HG02973 (cell line): ENCODE results near the gene WNT9A.
"Not testable (repeated sequence)": the region's sequence is repeated elsewhere in the genome, so short reads cannot be mapped to it uniquely, and the experiment has no call there.

ENCODE experiments used
- ATAC-seq: cut with Tn5 transposase; IDR thresholded peaks from one replicate; pipeline ENCODE4 v1.9.1; 2021; ENCODE audit warnings: moderate library complexity; ENCODE audit not compliant: unreplicated experiment

The WNT9A gene

DNA sequence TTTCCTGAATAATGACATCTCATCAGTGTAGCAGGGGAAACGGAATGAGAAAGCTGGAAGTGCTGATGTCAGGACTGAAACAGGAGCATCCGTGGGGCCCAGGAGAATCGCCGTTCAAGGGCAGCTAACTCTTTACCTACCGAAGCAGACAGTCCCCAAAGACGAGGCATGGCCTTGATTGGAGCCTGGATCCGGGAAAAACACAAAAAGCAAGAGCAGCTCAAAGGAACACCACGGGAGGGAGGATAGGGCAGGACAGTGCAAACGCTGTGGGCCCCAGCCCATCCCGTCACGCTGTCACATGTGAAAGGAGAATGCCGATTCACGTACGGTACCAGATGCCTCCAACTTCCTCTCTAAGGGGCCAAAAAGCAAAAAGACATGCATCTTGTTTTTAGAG, 34.9 kb downstream of the WNT9A start:
- no peak for ATAC-seq

DNA sequence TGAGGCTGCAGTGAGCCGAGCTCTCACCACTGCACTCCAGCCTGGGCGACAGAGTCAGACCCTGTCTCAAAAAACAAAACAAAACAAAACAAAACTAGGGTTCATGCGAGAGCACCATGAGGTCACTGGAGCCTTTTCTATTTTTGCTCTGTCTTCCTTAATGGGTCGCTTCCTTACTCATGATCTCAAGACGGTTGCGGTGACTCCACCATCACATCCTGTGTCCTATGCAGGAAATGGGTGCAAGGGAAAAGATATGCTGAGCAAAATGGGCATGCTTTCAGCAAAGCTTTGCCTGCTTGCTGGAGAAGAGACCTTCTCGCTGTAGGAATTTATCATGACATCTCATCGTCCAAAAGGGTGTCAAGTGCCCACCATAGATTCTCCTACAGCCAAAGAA, 36.4 kb downstream of the WNT9A start:
- no peak for ATAC-seq

DNA sequence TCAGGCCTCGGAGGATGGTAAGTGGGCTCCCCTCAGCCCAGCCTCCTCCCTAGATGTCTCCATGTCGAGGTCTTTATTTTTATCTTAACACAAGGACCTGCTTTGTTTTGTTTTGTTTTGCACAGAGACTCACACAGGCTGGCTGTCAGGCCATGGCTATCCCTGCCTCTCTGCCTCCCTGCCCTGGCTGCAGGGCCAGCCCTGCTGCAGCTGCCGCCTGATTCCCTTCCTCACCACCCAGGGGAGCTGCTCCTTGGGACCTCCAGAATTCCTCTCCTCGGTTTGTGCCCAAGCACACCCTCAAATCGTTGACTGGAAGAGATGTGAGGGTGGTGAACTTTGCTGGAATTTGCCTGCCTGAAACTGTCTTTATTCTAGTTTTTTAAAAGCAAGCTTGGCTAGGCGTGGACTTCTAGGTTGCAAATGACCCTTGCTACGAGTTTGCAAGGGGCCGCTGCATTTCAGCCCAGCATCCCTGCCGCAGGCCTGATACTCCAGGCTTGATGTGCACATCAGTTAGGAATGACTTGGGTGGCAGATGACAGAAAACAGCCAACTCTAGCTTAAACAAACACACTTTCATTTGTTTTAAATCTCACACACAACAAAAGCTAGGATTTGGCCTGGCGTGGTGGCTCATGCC, 37.1 kb downstream of the WNT9A start:
- ATAC-seq, result no peak

DNA sequence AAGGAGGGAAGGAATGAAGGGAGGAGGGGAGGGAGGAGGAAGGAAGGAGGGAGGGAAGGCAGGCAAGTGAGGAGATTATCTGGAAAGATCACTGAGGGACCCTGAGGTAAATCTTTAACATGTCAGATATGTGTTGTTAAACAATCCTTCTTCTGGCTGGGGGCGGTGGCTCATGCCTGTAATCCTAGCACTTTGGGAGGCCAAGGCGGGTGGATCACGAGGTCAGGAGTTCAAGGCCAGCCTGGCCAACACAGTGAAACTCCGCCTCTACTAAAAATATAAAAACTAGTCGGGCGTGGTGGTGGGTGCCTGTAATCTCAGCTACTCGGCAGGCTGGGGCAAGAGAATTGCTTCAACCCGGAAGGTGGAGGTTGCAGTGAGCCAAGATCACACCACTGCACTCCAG, 37.8 kb downstream of the WNT9A start:
- not testable (repeated sequence) for ATAC-seq

DNA sequence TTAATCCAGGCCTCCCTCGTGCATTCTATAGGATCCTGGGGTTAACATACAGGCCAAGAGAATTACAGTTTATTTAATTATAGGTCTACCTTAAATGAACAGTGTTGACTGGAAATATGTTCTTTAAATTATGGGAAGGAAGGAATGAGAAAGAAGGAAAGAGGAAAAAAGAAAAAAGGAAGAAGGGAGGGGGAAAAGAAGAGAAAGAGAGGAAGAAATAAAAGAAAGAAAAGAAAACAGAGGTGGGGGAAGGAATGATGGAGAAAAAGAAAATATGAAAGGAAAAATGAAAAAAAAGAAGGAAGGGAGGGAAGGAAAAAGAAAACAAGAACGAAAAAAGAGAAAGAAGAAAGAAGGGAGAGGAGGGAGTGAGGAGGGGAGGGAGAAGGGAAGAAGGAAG, 38.5 kb downstream of the WNT9A start:
- ATAC-seq, result no peak

DNA sequence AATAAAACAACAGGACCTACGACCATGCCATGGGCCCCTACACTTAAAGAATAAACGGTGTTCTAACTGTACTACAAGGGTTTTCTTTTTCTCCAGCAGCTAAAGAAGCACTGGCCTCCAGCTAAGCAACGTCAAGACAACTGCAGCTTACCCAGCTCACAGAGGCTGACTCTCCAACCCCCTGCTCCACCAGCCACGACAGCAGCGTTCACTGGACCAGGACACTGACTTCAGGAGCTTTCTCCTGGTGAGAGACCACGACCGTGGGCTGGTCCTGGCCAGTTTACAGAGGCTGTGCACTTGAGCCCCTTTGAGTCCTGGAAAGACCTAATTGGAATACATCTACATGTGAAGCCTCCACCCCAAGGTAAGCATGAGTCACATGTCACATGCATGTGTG, 39.4 kb downstream of the WNT9A start:
- no peak for ATAC-seq

DNA sequence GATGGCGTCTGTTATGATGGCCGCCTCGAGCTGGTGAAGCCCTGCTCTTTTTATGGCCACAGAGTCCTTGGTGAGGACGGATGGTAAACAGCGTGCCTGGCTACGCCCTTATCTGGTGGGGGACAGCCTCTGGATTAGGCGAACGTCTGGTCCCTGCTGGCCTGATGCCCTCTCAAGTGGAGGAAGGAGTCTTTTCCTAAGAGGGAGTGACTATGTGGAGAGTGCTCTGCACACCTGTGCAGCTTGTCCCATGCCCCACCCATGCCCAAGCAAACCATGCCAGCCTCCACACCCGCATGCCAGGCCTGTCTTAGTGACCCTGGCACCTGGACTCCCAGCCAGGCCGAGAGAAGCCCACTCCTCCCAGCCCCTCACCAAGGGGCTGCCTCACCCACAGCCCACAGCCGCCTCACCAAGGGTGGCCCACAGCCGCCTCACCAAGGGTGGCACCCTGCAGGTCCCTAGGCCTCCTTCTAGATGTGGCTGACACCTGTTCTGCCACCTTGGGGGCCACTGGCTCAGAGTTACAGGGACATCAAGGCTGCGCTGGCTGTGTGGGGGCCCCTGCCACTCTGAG, 40.2 kb downstream of the WNT9A start:
- ATAC-seq, result no peak

DNA sequence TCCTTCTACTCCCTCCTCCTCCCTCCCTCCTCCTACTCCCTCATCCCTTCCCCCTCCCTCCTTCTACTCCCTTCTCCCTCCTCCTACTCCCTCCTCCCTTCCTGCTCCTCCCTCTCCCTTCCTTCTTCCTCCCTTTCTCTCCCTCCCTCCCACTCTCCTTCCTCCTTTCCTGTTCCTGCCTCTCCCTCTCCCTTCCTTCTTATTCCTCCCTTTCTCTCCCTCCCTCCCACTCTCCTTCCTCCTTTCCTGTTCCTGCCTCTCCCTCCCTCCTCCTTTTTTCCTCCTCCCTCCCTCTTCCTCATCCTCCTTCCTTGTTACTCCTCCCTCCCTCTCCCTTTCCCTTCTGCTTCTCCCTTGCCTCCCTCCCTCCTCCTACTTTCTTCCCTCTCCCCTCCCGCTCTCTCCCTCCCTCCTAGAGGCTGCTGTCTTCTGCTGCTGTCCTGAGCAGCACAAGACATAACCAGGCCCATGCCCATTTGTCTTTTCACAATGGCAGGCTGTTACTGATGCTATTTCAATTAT, 41.1 kb downstream of the WNT9A start:
- no peak for ATAC-seq

DNA sequence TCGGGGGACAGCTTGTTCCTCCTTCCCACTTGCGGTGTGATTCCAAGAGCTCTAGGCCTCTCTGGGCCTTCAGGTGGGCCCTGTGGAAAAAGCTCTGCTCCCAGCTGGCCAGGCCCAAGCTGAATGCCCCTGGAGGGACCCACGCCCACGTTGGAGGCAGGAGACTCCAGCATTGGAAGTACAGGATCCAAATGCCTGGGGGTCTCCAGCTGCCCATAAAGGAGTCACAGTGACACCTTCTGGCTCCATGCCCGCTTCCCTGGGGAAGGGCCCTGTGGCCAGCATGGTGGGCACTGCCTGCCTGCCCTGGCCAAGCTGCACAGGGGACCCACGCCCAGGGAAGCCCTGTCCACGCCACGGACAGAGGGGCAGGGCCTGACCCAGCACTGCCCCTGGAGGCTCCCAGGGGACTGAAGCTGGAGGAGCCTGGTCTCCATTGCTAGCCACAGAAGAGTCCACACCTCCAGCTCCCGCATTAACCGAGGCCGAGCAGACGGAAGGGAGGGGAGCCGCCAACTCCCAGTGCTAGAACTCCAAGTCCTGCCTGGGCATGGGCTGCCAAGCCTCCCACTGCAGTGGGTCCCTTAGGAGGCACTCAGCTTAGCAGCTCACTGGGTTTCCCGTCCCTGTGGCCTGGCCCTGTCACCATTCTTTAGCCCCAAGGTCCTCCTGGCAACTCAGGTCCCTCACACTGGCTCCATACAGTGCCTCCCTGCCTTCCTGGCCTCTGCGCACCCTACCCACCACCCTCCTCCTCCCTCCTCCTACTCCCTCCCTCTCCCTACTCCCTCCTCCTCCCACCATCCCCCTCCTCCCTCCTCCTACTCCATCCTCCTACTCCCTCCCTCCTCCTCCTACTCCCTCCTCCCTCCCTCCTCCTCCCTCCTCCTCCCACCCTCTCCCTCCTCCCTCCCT, 41.9 kb downstream of the WNT9A start:
- no peak for ATAC-seq

DNA sequence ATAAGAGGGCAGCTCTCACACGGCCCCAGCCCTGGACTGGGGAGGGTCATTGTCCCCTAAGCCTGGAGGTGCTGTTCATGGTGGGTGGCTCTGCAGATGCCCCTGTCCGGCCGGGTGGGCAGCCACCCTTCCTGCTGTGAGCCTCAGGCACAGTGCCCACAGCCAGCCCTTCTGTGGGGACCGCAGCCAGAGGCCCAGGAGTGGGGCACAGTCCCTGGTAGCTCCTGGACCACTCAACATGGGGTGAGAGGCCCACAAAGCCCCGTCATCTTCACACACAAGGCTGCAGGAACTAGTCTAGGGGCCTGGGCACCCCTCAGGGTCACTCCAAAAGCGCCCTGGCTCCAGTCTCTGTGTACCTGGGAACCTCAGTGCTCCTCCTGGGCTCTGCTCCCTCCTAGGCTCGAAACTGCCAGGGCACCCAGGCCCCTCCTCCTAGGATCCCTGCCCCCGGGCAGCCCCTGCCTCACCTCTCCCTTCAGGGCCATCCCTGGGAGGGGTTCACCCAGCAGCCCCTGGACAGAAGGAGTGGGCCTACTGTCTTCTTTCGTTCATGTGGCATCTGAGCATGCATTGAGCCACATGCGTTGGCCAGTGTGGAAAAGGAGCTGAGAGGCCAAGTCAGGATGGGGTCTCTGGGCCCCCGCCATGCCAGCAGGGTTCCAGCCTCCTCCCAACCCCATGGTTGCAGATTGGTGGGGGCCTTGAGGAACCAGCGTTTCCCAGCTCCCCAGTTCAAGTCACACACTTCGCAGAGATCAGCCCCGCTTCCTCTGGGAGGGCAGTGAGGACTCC, 43.0 kb downstream of the WNT9A start:
- ATAC-seq, result no peak

DNA sequence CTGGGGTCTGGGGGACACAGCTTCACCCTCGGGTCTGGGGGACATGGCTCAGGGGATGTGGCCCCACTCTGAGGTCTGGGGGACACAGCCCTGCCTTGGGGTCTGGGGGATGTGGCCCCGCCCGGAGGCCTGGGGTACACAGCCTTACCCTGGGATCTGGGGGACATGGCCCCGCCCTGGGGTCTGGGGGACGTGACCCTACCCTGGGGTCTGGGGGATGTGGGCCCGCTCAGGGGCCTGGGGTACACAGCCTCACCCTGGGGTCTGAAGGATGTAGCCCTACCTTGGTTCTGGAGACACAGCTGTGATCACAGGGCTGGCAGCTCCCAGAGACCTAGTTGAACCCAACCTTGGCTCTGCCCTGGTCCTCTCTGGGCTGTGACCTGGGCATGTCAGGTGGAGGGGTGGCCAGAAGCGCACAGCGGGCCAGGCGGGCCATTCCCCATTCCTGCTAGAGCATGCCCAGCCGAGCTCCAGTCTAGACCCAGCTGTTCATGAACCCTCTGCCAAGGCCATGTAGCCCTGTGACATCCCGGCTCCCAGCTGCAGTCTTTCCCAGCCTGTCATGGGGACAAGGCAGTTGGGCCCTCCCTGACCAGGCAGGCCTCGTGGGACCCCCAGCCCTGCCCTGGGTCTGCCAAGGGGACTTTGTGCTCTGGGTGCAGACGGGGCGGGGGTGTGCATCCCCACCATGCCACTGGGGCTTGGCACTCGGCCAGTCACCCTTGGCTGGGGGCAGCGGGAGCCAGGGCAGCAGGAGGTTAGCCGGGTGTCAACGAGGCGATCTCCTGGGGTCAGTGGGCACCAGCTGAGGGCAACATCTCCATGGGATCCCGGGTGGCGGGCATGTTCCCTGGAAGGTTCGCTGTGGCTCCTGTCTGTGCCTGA, 43.9 kb downstream of the WNT9A start:
- no peak for ATAC-seq

DNA sequence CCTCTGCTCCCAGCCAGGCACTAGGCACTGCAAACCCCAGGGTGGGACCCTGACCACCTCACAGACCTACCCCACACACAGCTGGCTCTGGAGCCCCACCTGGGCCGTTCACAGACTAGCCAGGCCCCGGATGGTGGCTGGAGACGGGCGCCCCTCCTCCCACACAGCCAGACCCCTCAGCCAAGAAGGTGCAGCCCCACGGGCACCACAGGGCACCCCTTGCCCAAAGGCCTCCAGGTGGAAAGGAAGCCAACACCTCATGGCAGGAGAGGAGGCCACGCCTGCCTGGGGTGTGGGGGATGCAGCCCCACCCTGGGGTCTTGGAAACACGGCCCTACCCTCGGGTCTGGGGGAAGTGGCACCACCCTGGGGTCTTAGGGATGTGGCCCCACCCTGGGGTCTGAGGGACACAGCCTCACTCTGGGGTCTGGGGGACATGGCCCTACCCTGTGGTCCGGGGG, 44.6 kb downstream of the WNT9A start:
- no peak for ATAC-seq

DNA sequence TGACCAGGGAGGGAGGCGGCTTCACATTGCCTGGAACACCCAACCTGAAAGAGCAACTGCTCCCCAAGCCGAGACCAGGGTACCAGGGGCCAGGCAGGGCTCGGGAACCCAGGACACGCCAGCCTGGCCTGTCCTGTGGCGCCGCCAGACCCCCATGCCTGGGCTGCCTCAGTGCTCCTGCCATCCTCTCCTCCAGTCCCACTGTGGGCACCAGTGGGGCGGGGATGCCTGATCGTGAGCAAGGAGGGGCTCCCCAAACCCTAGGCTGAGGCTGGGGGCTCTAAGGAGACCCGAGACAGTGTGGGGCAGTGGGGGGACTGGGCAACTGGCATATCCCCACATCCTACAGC, 45.1 kb downstream of the WNT9A start:
- no peak for ATAC-seq

DNA sequence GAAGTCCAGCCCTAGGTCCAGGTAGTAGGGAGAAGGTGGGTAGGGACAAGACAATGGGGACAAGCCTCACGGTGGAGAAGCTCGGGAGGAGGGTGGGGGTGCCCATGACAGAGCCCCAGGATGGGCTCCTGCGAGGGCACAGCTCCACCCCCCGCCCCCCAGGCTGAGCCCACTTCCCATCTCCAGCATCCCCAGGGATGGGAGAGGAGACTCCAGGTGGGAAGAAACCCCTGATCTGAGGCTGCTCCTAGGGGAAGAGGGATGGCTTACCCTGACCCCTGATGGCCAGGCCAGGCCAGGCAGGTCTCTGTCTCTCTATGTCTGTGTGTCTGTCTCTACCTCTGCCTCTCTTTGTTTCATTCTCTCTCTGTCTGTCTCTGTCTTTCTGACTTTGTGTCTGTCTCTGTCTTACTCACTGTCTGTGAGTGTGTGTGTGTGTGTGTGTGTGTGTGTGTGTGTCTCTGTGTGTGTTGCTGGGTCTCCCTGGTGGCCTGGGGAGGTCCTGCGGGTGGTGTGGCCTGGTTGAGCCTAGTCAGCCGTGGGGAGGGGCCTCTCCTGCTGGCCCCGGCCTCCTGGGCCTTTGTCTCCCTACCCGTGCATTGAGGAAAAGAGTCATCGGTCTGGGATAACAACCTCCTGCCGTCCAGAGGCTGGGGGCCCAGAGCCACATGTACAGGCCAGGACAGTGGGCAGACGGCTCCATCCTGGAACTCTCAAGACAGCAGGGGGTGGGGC, 45.7 kb downstream of the WNT9A start:
- no peak for ATAC-seq

DNA sequence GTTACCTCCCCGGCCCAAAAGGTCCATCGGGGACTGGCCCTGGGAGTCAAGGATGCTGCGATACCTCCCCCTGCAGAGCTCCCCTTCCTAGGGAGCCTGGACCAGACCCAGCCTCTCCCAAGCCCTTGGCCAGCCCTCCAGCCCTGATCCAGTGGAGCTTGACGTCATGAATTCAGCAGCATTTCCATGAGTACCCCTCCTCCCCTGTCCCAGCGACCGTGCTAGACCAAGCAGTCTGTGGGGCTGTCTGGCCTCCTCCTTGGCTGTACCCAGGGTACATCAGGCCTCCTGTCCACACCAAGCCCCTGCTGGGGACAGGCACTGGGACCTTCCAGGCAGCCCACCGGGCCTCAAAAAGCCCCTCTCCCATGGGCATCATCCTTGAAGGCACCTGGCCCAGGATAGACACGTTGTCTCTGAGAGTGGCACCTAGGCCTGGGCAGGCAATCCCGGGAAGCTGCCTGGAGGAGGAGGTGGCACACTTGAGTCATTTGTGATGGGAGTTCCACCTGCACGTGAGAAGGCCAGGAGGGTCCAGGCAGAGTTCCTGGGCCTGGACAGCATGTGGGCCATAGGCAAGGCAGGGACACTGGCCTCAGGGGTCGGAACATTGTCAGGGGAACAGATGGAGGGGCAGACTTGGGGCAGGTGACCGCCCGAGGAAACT, 46.4 kb downstream of the WNT9A start:
- no peak for ATAC-seq

DNA sequence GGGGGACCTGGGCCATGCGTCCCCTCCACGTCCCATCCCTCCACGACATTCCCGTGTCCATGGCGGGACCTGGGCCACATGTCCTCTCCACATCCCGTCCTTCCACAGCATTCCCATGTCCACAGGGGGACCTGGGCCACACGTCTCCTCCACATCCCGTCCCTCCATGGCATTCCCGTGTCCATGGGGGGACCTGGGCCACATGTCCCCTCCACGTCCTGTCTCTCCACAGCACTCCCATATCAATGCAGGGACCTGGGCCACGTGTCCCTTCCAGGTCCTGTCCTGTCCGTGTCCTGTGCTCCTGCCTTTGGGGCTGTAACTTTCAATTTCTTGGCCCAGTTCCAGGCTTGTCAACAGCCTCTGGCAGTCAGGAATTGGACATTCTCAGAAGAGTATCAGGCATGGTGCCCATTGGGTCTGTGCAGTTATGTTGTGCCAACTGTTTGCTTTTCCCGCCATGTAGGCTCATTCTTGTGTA, 47.1 kb downstream of the WNT9A start:
- no peak for ATAC-seq

DNA sequence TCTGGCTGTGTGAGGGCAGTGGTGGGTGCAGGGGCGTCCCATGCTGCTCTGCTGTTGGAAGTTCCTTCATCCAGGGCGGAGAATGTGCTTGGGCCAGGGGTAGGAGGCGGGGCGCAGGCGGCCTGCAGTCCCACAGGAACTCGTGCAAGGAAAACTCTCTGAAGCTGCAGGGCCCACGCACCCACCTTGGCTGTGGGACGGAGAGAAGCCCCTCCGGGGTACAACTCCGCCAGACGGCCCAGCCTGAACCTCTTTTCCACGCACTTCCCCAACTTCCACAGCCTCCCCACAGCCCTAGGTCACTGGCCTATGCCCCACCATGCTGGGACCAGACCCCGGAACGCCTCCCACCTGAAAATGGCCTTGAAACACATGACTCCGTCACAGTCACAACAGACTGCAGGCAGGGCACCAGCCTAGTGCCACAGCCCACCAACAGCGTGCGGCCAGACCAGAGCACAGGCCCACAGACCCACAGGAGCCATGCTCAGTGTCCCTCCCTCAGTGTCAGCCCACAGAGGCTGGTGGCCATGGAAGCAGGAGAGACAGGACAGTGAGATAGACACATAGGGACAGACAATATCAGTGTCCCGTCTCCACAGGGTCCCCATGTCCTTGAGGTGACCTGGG, 47.8 kb downstream of the WNT9A start:
- ATAC-seq, result no peak

DNA sequence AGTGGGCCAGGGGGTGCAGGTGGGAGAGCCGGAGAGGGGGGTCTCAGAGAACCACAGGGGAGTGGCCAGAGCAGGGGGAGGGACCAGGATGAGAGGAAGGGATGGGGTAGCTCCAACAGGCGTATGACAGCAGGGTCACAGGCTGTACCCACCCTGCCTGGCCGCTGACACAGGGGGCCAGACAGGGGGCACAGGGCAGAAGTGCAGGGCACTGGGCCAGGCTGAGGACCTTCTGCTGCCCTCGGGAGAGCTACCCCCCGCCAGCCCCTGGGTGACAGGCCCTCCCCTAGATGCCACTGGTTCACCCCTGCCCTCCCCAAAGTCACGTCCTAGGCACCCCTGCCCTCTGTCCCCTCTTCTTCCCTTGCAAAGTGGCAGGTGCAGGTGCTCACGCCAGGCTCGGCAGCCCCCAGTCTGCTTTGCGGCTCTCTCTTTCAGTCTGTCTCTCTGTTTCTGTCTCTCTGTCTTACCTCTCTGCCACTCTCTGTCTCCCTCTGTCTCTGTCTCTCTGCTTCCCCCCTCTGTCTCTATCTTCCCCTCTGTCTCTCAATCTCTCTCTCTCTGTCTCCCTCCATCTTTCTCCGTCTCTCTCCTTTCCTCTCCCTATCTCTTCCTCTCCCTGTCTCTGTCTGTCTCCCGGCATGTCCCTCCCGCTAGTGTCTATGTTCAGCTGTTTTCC, 48.5 kb downstream of the WNT9A start:
- ATAC-seq, result no peak
